ENCODE data around the gene RASGRP1.
"Not testable (repeated sequence)": the region's sequence is repeated elsewhere in the genome, so short reads cannot be mapped to it uniquely, and the experiment has no call there.

Gene RASGRP1

GRCh38 chr15:38564557-38565286, at the start of gene RASGRP1:
Gene RASGRP1, minus strand, starts transcription at chr15:38564814. Its CDS starts 186 bp downstream, at chr15:38564628.
- peak; percentile 67 to 70 for DNase-seq (ENCODE audit: low read depth in 2 of 2)

GRCh38 chr15:38613085-38613484, 48.5 kb upstream of the RASGRP1 start:
- DNase-seq (ENCODE audit: low read depth in 2 of 2) = no peak

GRCh38 chr15:38612159-38612863, 47.7 kb upstream of the RASGRP1 start:
- peak; percentile 20 to 53 for DNase-seq (ENCODE audit: low read depth in 2 of 2)

- peak in 1 of 2 experiments; percentile 32 for DNase-seq (ENCODE audit: low read depth in 2 of 2)
Measured at GRCh38 chr15:38611228-38611627, 46.6 kb upstream of the RASGRP1 start.

- no peak for DNase-seq (ENCODE audit: low read depth in 2 of 2)
Measured at GRCh38 chr15:38610748-38611147, 46.1 kb upstream of the RASGRP1 start.

GRCh38 chr15:38609097-38609738, 44.6 kb upstream of the RASGRP1 start:
- no peak for DNase-seq (ENCODE audit: low read depth in 2 of 2)

GRCh38 chr15:38608682-38609081, 44.1 kb upstream of the RASGRP1 start:
- DNase-seq (ENCODE audit: low read depth in 2 of 2) = no peak

GRCh38 chr15:38605744-38606143, 41.1 kb upstream of the RASGRP1 start:
- DNase-seq (ENCODE audit: low read depth in 2 of 2) = no peak

GRCh38 chr15:38603672-38604071, 39.1 kb upstream of the RASGRP1 start:
- no peak for DNase-seq (ENCODE audit: low read depth in 2 of 2)

- no peak for DNase-seq (ENCODE audit: low read depth in 2 of 2)
Measured at GRCh38 chr15:38602910-38603670, 38.5 kb upstream of the RASGRP1 start.

GRCh38 chr15:38600236-38600635, 35.6 kb upstream of the RASGRP1 start:
- DNase-seq (ENCODE audit: low read depth in 2 of 2) = no peak

- no peak for DNase-seq (ENCODE audit: low read depth in 2 of 2)
Measured at GRCh38 chr15:38598749-38599148, 34.1 kb upstream of the RASGRP1 start.

GRCh38 chr15:38597219-38597800, 32.7 kb upstream of the RASGRP1 start:
- no peak for DNase-seq (ENCODE audit: low read depth in 2 of 2)

- no peak for DNase-seq (ENCODE audit: low read depth in 2 of 2)
Measured at GRCh38 chr15:38593524-38593923, 28.9 kb upstream of the RASGRP1 start.

GRCh38 chr15:38589502-38589901, 24.9 kb upstream of the RASGRP1 start:
- DNase-seq (ENCODE audit: low read depth in 2 of 2) = no peak

- DNase-seq (ENCODE audit: low read depth in 2 of 2) = no peak
Measured at GRCh38 chr15:38588672-38589071, 24.1 kb upstream of the RASGRP1 start.

- DNase-seq (ENCODE audit: low read depth in 2 of 2) = no peak
Measured at GRCh38 chr15:38587214-38587613, 22.6 kb upstream of the RASGRP1 start.

- DNase-seq (ENCODE audit: low read depth in 2 of 2) = not testable (repeated sequence)
Measured at GRCh38 chr15:38586005-38586404, 21.4 kb upstream of the RASGRP1 start.

GRCh38 chr15:38578626-38579025, 14.0 kb upstream of the RASGRP1 start:
- DNase-seq (ENCODE audit: low read depth in 2 of 2) = no peak

GRCh38 chr15:38577424-38577987, 12.9 kb upstream of the RASGRP1 start:
- no peak for DNase-seq (ENCODE audit: low read depth in 2 of 2)

GRCh38 chr15:38576837-38577236, 12.2 kb upstream of the RASGRP1 start:
- DNase-seq (ENCODE audit: low read depth in 2 of 2) = no peak

Data from stimulated activated CD4-positive, alpha-beta T cell treated with anti-CD3 and anti-CD28 coated beads, Interleukin-12 subunit alpha, Interleukin-12 subunit beta, amount 100 ng/mL, for 24 hours (primary cell).